GM18861 (cell line): ENCODE results near the gene CUL2.
"Not testable (repeated sequence)": the region's sequence is repeated elsewhere in the genome, so short reads cannot be mapped to it uniquely, and the experiment has no call there.

Source experiments
- ATAC-seq: cut with Tn5 transposase; IDR thresholded peaks from one replicate; pipeline ENCODE4 v1.9.1; 2021; ENCODE audit not compliant: unreplicated experiment

The CUL2 gene

GRCh38 chr10:35080261-35080660 lies 9.9 kb downstream of the CUL2 start:
- not testable (repeated sequence) for ATAC-seq

GRCh38 chr10:35079763-35080162 lies 10.4 kb downstream of the CUL2 start:
- no peak for ATAC-seq

GRCh38 chr10:35079265-35079664 lies 10.9 kb downstream of the CUL2 start:
- ATAC-seq, result no peak

DNA sequence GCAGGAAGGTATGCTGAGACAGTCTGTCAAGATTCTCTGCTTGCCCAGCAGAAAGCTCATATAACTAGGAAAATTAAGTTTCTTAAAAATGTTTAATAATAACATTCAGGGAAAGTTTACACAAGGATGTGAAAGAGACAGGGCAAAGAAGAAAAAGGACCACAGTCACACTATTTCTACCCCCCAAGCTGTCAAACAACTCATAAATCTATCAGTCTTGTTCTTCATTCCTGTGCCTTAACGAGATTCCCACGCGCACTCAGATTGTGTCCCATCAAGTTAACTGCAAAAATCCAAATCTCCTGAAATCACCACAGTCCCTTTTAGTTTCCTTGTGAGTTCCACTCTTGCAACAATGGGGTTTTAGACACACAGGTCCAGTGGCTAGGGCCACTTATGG lies 14.9 kb downstream of the CUL2 start:
- no peak for ATAC-seq

DNA sequence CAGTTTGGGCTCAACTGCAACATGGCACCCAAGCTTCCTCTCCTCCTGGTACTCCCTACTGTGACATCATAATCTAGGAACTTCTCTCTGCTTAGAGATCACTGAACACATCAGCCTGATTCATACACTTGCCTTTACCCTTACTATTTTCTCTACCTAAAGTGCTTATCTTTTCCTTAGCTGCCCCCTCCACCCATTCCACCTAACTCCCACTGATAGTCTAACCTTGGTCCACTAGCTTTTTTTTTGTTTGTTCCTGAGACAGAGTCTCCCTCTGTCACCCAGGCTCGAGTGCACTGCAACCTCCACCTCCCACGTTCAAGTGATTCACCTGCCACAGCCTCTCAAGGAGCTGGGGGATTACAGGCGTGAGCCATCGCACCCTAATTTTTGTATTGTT lies 15.9 kb downstream of the CUL2 start:
- no peak for ATAC-seq

GRCh38 chr10:35070521-35070920 lies 19.6 kb downstream of the CUL2 start:
- no peak for ATAC-seq

GRCh38 chr10:35063837-35064454 lies 26.2 kb downstream of the CUL2 start:
- no peak for ATAC-seq

- ATAC-seq, result no peak
These were observed 30.7 kb downstream of the CUL2 start for GRCh38 chr10:35059481-35059880.

DNA sequence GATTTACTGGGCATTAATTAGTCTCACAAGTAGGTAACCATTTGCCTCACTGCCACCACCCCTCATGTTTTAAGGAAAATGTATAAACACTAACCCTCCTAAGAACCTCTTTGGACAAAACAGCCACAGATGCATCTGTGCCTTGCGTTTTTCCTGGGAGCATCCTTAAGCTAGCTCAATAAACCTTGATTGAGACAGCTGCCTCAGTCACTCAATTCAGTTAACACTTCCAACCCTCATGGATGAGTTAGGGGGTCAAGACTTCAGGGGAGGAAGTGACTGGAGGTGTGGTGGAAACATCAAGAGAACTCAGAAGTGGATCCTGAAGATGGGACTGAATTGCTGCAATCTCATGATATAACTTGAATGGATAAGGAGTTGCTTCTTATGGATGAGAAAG lies 31.5 kb downstream of the CUL2 start:
- no peak for ATAC-seq

DNA sequence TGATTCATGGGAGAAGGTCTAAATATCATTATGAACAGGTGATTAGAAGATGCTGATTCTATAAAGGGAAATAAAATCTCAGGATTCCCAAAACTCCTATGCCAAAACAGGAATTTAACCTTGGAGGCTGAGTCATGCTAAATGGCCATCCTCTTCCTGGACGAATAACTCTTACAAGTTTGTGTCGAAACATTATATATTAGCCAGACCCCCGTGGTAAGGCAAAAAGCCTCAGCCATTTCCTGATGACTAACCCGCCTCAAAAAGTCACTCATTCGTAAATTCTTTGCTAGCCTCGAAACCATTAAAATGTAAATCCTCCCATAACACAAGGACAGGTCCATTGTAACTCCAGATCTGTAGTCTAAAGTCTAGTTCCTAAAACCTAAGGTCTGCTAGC lies 32.0 kb downstream of the CUL2 start:
- peak; percentile 91 for ATAC-seq

DNA sequence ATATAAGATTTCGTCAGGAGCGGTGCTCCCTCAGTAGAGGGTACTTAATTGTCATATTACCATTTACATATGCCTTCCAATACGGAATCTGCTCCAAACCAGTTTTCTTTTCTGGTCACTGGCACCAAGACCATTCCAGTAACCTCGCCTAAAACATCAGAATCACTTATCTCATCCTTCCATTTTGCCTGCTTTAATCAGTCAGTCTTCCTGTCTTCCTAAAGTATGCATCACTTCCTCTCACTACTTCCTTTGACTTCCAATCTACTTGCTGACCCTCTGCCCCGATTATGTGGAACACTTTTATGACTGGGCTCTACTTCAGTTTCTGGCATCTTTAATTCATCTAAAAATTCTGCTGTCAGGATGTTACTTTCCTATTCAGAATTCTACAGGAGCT lies 33.5 kb downstream of the CUL2 start:
- no peak for ATAC-seq

DNA sequence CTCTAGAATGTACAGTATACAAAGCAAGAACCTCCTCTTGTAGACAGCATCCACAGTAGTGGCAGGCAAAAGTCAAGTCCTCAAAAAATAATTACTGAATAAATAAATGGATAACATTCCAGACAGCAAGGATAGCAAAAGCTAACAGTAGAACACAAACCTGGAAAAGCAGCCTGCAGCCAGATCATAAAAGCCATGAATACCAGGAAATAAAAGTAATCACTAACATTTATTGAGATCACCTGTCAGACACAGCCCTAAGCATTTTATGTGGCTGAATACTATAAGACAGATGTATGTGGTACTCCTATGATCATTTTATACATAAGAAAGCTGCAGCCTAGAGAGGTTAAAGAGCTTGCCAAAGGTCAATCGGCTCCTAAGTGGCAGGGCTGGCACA lies 34.0 kb downstream of the CUL2 start:
- ATAC-seq, result no peak

DNA sequence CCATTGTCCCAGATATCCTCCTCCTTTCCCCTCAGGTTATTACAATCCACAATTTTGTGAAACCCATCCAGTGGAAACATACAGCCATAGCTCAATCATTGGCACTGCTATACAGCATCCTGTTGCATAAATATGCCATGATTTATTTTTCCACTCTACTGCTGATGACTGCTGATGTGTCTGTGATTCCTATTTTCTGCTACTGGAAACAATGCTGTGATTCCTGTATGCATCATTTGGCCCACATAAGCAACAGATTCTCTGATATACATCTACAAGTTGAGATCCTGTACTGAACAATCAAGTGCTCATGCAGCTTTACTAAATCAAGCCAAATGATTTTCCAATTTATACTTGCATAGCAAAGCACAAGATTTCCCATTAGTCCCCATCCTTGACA lies 39.6 kb downstream of the CUL2 start:
- no peak for ATAC-seq

GRCh38 chr10:35046074-35046473 lies 44.1 kb downstream of the CUL2 start:
- ATAC-seq, result no peak

DNA sequence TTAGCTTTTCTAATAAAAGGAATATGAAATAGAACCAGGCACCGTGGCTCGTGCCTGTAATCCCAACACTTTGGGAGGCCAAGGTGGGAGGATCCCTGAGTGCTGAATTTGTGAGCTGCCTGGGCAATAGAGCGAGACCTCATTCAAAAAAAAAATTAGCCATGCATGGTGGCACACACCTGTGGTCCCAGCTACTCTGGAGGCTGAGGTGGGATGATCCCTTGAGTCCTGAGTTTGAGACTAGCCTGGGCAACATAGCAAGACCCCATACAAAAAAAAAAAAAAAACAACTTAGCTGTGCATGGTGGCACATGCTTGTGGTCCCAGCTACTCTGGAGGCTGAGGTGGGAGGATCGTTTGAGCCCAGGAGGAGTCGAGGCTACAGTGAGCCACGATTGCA lies 44.9 kb downstream of the CUL2 start:
- ATAC-seq, result not testable (repeated sequence)

DNA sequence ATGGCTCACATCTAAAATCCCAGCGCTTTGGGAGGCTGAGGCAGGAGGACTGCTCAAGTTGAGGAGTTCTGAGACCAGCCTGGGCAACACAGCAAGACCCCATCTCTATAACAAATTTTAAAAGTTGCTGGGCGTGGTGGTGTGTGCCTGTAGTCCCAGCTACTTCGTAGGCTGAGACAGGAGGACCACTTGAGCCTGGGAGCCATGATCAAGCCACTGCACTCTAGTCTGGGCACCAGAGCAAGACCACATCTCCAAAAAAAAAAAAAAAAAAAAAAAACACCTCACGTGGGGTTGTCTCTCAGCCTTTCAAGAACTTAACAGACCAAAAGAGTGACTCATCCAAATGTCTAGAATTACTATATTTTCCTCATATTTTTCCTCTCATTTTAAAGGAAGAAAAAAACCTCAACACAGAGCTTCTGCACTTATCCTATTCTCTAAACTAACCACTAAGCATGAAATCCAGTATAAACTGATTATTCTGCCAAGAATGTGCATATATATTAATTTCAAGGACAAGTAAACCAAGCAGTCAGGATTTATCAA lies 46.3 kb downstream of the CUL2 start:
- no peak for ATAC-seq

DNA sequence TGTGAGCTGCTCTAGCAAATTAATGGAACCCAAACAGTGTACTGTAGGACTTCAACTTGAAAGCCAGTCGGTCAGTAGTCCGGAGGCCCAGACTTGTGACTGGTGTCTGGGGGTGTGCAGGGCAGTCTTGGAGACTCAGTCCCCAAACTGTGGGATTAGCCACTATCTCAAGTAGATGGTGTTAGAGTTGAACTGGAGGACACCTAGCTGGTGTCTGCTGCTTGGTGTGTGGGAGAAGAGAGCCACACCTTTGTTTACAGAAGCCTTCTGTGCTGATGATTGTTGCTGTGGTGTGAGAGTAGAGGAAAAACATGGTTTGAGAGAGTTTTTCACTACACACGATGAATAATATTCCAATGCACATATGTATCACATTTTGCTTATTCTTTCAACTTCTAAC lies 47.4 kb downstream of the CUL2 start:
- no peak for ATAC-seq

DNA sequence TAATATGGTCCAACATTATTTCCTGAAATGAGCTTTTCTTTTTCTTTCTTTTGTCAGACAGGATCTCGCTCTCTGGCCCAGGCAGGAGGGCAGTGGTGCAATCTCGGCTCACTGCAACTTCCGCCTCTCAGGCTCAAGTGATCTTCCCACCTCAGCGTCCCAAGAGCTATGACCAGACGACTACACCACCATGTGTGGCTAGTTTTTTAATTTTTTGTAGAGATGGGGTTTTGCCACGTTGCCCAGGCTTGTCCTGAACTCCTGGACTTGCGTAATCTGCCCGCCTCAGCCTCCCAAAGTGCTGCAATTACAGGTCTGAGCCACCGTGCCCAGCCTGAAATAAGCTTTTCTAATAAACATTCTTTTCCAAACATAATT lies 48.6 kb downstream of the CUL2 start:
- no peak for ATAC-seq

GRCh38 chr10:35040760-35041501 lies 49.2 kb downstream of the CUL2 start:
- ATAC-seq, result no peak

- ATAC-seq, result no peak
These were observed 53.0 kb downstream of the CUL2 start for GRCh38 chr10:35037104-35037503.

DNA sequence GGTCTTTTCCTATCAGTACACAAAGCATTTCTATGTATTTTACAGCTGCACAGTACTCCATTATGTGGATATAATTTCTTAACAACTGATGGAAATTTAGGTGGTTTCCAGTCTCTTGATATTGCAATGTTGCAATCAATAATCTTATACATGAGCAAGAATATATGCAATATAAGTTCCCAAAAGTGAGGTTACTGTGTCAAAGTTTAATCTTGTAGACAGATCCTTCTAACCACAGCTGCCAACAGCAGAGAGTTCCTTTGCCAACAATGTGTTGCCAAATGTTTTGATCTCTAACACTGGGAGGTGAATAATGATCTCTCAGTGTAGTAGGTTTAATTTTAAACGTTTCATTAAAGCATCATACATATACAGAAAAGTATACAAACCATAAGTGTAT lies 54.5 kb downstream of the CUL2 start:
- ATAC-seq, result no peak

GRCh38 chr10:35027567-35027966 lies 62.6 kb downstream of the CUL2 start:
- ATAC-seq, result no peak

GRCh38 chr10:35025916-35026315 lies 64.2 kb downstream of the CUL2 start:
- ATAC-seq, result no peak
